Neutrophil (primary cell): ENCODE results near the gene RFK.
"Not testable (repeated sequence)": the region's sequence is repeated elsewhere in the genome, so short reads cannot be mapped to it uniquely, and the experiment has no call there.

ENCODE experiments used
- H3K27ac ChIP-seq: fragments of 200-600 bp; sonication (generic); 2 replicates; pipeline ENCODE4 v1.5.1; 2016; ENCODE audit warnings: mild to moderate bottlenecking, moderate library complexity
- H3K27me3 ChIP-seq: fragments of 200-600 bp; sonication (generic); 2 replicates; pipeline ENCODE4 v1.6.0; 2016; ENCODE audit warnings: mild to moderate bottlenecking
- H3K36me3 ChIP-seq: fragments of 200-600 bp; sonication (generic); 2 replicates; pipeline ENCODE4 v1.5.1; 2017
- H3K4me1 ChIP-seq, 2 experiments: fragments of 200-600 bp in 1 of 2; sonication (generic) in 1 of 2; 1 replicate in 1 of 2; 2 replicates in 1 of 2; pipeline versions ENCODE4 v1.5.1 to v1.6.1; 2013 to 2016; ENCODE audit warnings: low read depth in 1 of 2, low read length in 1 of 2, mild to moderate bottlenecking in 1 of 2, moderate library complexity in 1 of 2; ENCODE audit not compliant: control insufficient read depth in 1 of 2, insufficient read depth in 1 of 2
- H3K4me3 ChIP-seq, 2 experiments: fragments of 200-600 bp in 1 of 2; sonication (generic) in 1 of 2; 1 replicate in 1 of 2; 2 replicates in 1 of 2; pipeline ENCODE4 v1.5.1; 2013 to 2016; ENCODE audit warnings: low read depth in 1 of 2, low read length in 1 of 2, mild to moderate bottlenecking in 1 of 2, moderate library complexity in 1 of 2
- H3K9me3 ChIP-seq: fragments of 200-600 bp; sonication (generic); 2 replicates; pipeline ENCODE4 v1.5.1; 2016
- CTCF ChIP-seq: fragments of 200-600 bp; sonication (generic); IDR thresholded peaks from 2 replicates; pipeline ENCODE4 v1.5.1; 2016; ENCODE audit warnings: antibody characterized with exemption

Gene RFK

GRCh38 chr9:76369583-76369982 lies 24.6 kb downstream of the RFK start:
- Histone ChIP-seq H3K27ac (no peak overlapping the region), H3K9me3 (no peaks in the 10 kb centered on the region), H3K4me3 (no peak overlapping the region), H3K36me3 (no peaks in the 10 kb centered on the region), H3K4me1 (no peaks in the 10 kb centered on the region), H3K27me3 (no peaks in the 10 kb centered on the region)
- TF ChIP-seq CTCF = no peak

GRCh38 chr9:76366275-76366674 lies 28.0 kb downstream of the RFK start:
- no peak overlapping the region for H3K4me3 ChIP-seq
- no peak for TF ChIP-seq CTCF

GRCh38 chr9:76365028-76365427 lies 29.2 kb downstream of the RFK start:
- Histone ChIP-seq H3K9me3 (no peaks in the 10 kb centered on the region), H3K4me1 (no peaks in the 10 kb centered on the region), H3K4me3 (no peak overlapping the region), H3K36me3 (no peaks in the 10 kb centered on the region), H3K27ac (no peak overlapping the region), H3K27me3 (no peaks in the 10 kb centered on the region)
- TF ChIP-seq CTCF = no peak

More at GRCh38 chr9:76366275-76366674, 28.0 kb downstream of the RFK start:
- Histone ChIP-seq H3K27ac (no peak overlapping the region), H3K4me1 (no peaks in the 10 kb centered on the region), H3K36me3 (no peaks in the 10 kb centered on the region), H3K9me3 (no peaks in the 10 kb centered on the region), H3K27me3 (no peaks in the 10 kb centered on the region)

- Histone ChIP-seq H3K4me1 (peaks cover 2 to 7% of the 10 kb centered on the region in 2 experiments), H3K27me3 (no peaks in the 10 kb centered on the region), H3K36me3 (no peaks in the 10 kb centered on the region), H3K27ac (no peak overlapping the region), H3K9me3 (no peaks in the 10 kb centered on the region), H3K4me3 (no peak overlapping the region)
- TF ChIP-seq CTCF = no peak
These were observed 31.2 kb downstream of the RFK start for GRCh38 chr9:76363032-76363395.

GRCh38 chr9:76362332-76363031 lies 31.7 kb downstream of the RFK start:
- not testable (repeated sequence) for H3K4me3 ChIP-seq, H3K27ac ChIP-seq, H3K27me3 ChIP-seq, H3K4me1 ChIP-seq, H3K36me3 ChIP-seq, H3K9me3 ChIP-seq

GRCh38 chr9:76359766-76360165 lies 34.5 kb downstream of the RFK start:
- peaks cover 2 to 7% of the 10 kb centered on the region in 2 experiments for H3K4me1 ChIP-seq
- no peak overlapping the region for H3K27ac ChIP-seq
- no peaks in the 10 kb centered on the region for H3K27me3 ChIP-seq
- H3K9me3 ChIP-seq = no peaks in the 10 kb centered on the region
- no peak overlapping the region for H3K4me3 ChIP-seq
- no peaks in the 10 kb centered on the region for H3K36me3 ChIP-seq
- TF ChIP-seq CTCF = no peak
